HEK293 (cell line): ENCODE results near the gene TFPT.

Source experiments
- CTCF ChIA-PET: fragments of 350-600 bp; formaldehyde crosslinking; extraction: SDS; loops from one replicate; lab custom pipeline; 2021; ENCODE audit warnings: antibody characterized with exemption; lab: Yijun Ruan, JAX
- POLR2A ChIA-PET: fragments of 300-600 bp; formaldehyde crosslinking; extraction: SDS; loops from one replicate; lab custom pipeline; 2020; ENCODE audit warnings: antibody characterized with exemption, inconsistent platforms; lab: Yijun Ruan, JAX
- H3K27ac ChIP-seq: fragments of 200-500 bp; sonication (Bioruptor generic); 2 replicates; pipeline ENCODE4 v1.5.1; 2014; ENCODE audit warnings: low read depth, low read length, control low read depth, inconsistent platforms; ENCODE audit errors: extremely low read depth
- H3K36me3 ChIP-seq, 2 experiments: fragments of 200-500 bp in 1 of 2; sonication (Bioruptor generic) in 1 of 2; 1 replicate in 1 of 2; 2 replicates in 1 of 2; pipeline ENCODE4 v1.5.1; 2014 to 2017; ENCODE audit warnings: inconsistent platforms in 2 of 2, low read length in 2 of 2; ENCODE audit not compliant: control insufficient read depth in 2 of 2, insufficient read depth in 1 of 2
- H3K4me1 ChIP-seq: fragments of 200-500 bp; sonication (Bioruptor generic); 2 replicates; pipeline ENCODE4 v1.5.1; 2014; ENCODE audit warnings: mild to moderate bottlenecking, low read length, inconsistent platforms; ENCODE audit not compliant: control insufficient read depth, insufficient read depth
- H3K4me3 ChIP-seq: 2 replicates; pipeline ENCODE4 v1.5.1; 2011; ENCODE audit warnings: low read depth, mild to moderate bottlenecking, control low read depth, low read length, moderate library complexity
- H3K9me3 ChIP-seq: fragments of 200-500 bp; sonication (Bioruptor generic); 2 replicates; pipeline ENCODE4 v1.5.1; 2014; ENCODE audit warnings: low read depth, low read length, inconsistent platforms; ENCODE audit not compliant: control insufficient read depth, insufficient read depth
- AEBP2 ChIP-seq: fragments of 450-650 bp; formaldehyde crosslinking; IDR thresholded peaks from 2 replicates; pipeline ENCODE4 v1.5.1; 2016; ENCODE audit warnings: missing biosample characterization, missing genetic modification characterization, borderline replicate concordance
- GFI1B ChIP-seq: fragments of 450-650 bp; formaldehyde crosslinking; IDR thresholded peaks from 2 replicates; pipeline ENCODE4 v1.5.1; 2016; ENCODE audit warnings: missing biosample characterization, missing genetic modification characterization
- GLIS1 ChIP-seq: fragments of 450-650 bp; formaldehyde crosslinking; IDR thresholded peaks from 2 replicates; pipeline ENCODE4 v1.5.1; 2016; ENCODE audit warnings: missing biosample characterization, missing genetic modification characterization
- KLF16 ChIP-seq: fragments of 450-650 bp; formaldehyde crosslinking; IDR thresholded peaks from 2 replicates; pipeline ENCODE4 v1.5.1; 2017; ENCODE audit warnings: missing biosample characterization, missing genetic modification characterization
- MYNN ChIP-seq: fragments of 450-650 bp; formaldehyde crosslinking; IDR thresholded peaks from 2 replicates; pipeline ENCODE4 v1.5.1; 2016; ENCODE audit warnings: missing biosample characterization, missing genetic modification characterization, borderline replicate concordance
- OVOL3 ChIP-seq: fragments of 450-650 bp; formaldehyde crosslinking; IDR thresholded peaks from 2 replicates; pipeline ENCODE4 v1.5.1; 2016; ENCODE audit warnings: missing biosample characterization, missing genetic modification characterization
- PRDM2 ChIP-seq: fragments of 450-650 bp; formaldehyde crosslinking; IDR thresholded peaks from 2 replicates; pipeline ENCODE4 v1.5.1; 2016; ENCODE audit warnings: missing biosample characterization, missing genetic modification characterization, borderline replicate concordance
- SP7 ChIP-seq: fragments of 450-650 bp; formaldehyde crosslinking; IDR thresholded peaks from 2 replicates; pipeline ENCODE4 v1.5.1; 2016; ENCODE audit warnings: missing biosample characterization, missing genetic modification characterization
- ZBTB44 ChIP-seq: fragments of 450-650 bp; IDR thresholded peaks from 2 replicates; pipeline ENCODE4 v1.5.1; 2018; ENCODE audit warnings: missing biosample characterization, mild to moderate bottlenecking, missing genetic modification characterization
- ZNF404 ChIP-seq: fragments of 450-650 bp; formaldehyde crosslinking; IDR thresholded peaks from 2 replicates; pipeline ENCODE4 v1.5.1; 2017; ENCODE audit warnings: missing biosample characterization, missing genetic modification characterization
- ZNF426 ChIP-seq: fragments of 450-650 bp; formaldehyde crosslinking; IDR thresholded peaks from 2 replicates; pipeline ENCODE4 v1.5.1; 2017; ENCODE audit warnings: missing biosample characterization, missing genetic modification characterization, mild to moderate bottlenecking, inconsistent platforms, moderate library complexity
- ZNF701 ChIP-seq: fragments of 450-650 bp; formaldehyde crosslinking; IDR thresholded peaks from 2 replicates; pipeline ENCODE4 v1.5.1; 2016; ENCODE audit warnings: missing biosample characterization, missing genetic modification characterization
- ZNF707 ChIP-seq: fragments of 450-650 bp; formaldehyde crosslinking; IDR thresholded peaks from 2 replicates; pipeline ENCODE4 v1.5.1; 2016; ENCODE audit warnings: missing biosample characterization, missing genetic modification characterization
- ZNF830 ChIP-seq: fragments of 450-650 bp; IDR thresholded peaks from 2 replicates; pipeline ENCODE4 v1.5.0; 2018; ENCODE audit warnings: missing biosample characterization, missing genetic modification characterization, low read depth, mild to moderate bottlenecking, moderate library complexity
- ZNF837 ChIP-seq: fragments of 450-650 bp; formaldehyde crosslinking; IDR thresholded peaks from 2 replicates; pipeline ENCODE4 v1.5.1; 2016; ENCODE audit warnings: missing biosample characterization, missing genetic modification characterization
- TF ChIP-seq, protein P1 (sequence below): fragments of 450-650 bp; formaldehyde crosslinking; IDR thresholded peaks from 2 replicates; pipeline ENCODE4 v1.5.1; 2016; ENCODE audit warnings: missing biosample characterization, missing genetic modification characterization
- TF ChIP-seq, protein P2 (sequence below): fragments of 450-650 bp; formaldehyde crosslinking; IDR thresholded peaks from 2 replicates; pipeline ENCODE4 v1.5.1; 2016; ENCODE audit warnings: missing biosample characterization, missing genetic modification characterization

TFPT gene

GRCh38 chr19:54105796-54106195, 9.7 kb downstream of the TFPT start:
- Histone ChIP-seq H3K4me3 (no peak overlapping the region), H3K36me3 (peaks cover 55 to 62% of the 10 kb centered on the region in 2 experiments), H3K27ac (0 out of 2 replicates have a peak overlapping the region, but pooled peaks have one; percentile 9), H3K9me3 (no peaks in the 10 kb centered on the region), H3K4me1 (peaks cover 2% of the 10 kb centered on the region; the same call in 1 of the 2 replicates)
- POLR2A ChIA-PET: interaction anchor here (2.1 kb wide), 1 partner anchor 10 kb away, joined by 12 read pairs; the partner anchor contains the start of genes PRPF31 and TFPT
- CTCF ChIA-PET: no interaction called here
- no peak for TF ChIP-seq ZNF707 (tag by site-specific recombination)
- no peak for TF ChIP-seq ZNF837 (tag by site-specific recombination)
- no peak for TF ChIP-seq GFI1B (tag by site-specific recombination)
- TF ChIP-seq ZNF701 (tag by site-specific recombination): no peak
- TF ChIP-seq PRDM2: no peak
- TF ChIP-seq ZNF404 (tag by site-specific recombination): no peak

DNA sequence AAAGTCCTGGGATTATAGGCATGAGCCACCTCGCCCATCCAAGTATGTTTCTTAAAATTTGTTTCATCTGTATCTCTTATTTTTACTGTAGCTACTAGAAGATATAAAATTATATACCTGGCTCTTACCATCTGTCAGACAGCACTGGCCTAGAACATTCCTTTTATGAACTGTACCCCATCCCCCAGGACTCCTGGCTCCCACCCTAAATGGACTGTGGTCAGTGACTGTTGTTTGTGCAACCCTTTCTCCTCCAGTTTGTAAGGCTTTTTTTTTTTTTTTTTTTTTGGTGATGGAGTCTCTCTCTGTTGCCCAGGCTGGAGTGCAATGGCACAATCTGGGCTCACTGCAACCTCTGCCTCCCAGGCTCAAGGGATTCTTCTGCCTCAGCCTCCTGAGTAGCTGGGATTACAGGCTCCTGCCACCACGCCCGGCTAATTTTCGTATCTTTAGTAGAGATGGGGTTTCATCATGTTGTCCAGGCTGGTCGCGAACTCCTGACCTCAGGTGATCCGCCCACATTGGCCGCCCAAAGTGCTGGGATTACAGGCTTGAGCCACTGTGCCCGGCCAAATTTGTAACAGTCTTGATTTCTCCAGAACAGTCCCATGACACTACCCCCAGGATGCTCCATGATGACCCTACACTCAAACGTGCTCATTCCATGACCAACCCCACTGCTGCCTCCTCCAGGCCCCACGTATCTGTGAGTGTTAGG, 10.3 kb downstream of the TFPT start:
- no peaks in the 10 kb centered on the region for H3K9me3 ChIP-seq
- ChIA-PET POLR2A (interaction anchor here (0.7 kb wide), 1 partner anchor 8 kb away, joined by 3 read pairs; no protein-coding TSS in a partner anchor), CTCF (interaction anchor here (0.7 kb wide), 1 partner anchor 158 kb away, joined by 3 read pairs; no protein-coding TSS in a partner anchor)
- TF ChIP-seq KLF16 (tag by site-specific recombination): no peak
- no peak for TF ChIP-seq OVOL3 (tag by site-specific recombination)
- TF ChIP-seq GLIS1: no peak
- TF ChIP-seq SP7 (tag by site-specific recombination): no peak
- H3K4me3 ChIP-seq: no peak overlapping the region
- peaks cover 49 to 55% of the 10 kb centered on the region in 2 experiments for H3K36me3 ChIP-seq
- H3K4me1 ChIP-seq: peaks cover 2% of the 10 kb centered on the region; the same call in 1 of the 2 replicates
- 0 out of 2 replicates have a peak overlapping the region, but pooled peaks have one; percentile 9 for H3K27ac ChIP-seq

- peak within 1 kb of the TSS; percentile 97 for H3K4me3 ChIP-seq
- peak within 1 kb of the TSS; percentile 63; the same call in 1 of the 2 replicates for H3K27ac ChIP-seq
- CTCF ChIA-PET: interaction anchor here (0.6 to 0.7 kb wide), 2 partner anchors 74 to 166 kb away, joined by 3 read pairs; no protein-coding TSS in a partner anchor
- peaks cover 23 to 35% of the 10 kb centered on the region in 2 experiments for H3K36me3 ChIP-seq
- H3K9me3 ChIP-seq: no peaks in the 10 kb centered on the region
- POLR2A ChIA-PET: interaction anchor here (1.0 to 2.8 kb wide), 3 partner anchors 12 to 224 kb away, joined by 3 to 29 read pairs (median 12); partner anchors contain the start of genes CNOT3, PRPF31 and TFPT
- peaks cover 2% of the 10 kb centered on the region; the same call in 1 of the 2 replicates for H3K4me1 ChIP-seq
- TF ChIP-seq ZNF830 (tag by site-specific recombination): no peak
- TF ChIP-seq AEBP2: no peak
- TF ChIP-seq MYNN: no peak
- TF ChIP-seq ZBTB44 (tag by site-specific recombination): no peak
- TF ChIP-seq, protein P1, sequence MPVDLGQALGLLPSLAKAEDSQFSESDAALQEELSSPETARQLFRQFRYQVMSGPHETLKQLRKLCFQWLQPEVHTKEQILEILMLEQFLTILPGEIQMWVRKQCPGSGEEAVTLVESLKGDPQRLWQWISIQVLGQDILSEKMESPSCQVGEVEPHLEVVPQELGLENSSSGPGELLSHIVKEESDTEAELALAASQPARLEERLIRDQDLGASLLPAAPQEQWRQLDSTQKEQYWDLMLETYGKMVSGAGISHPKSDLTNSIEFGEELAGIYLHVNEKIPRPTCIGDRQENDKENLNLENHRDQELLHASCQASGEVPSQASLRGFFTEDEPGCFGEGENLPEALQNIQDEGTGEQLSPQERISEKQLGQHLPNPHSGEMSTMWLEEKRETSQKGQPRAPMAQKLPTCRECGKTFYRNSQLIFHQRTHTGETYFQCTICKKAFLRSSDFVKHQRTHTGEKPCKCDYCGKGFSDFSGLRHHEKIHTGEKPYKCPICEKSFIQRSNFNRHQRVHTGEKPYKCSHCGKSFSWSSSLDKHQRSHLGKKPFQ (tag by site-specific recombination): no peak
- TF ChIP-seq ZNF426: no peak
- TF ChIP-seq ZNF707 (tag by site-specific recombination): no peak
- TF ChIP-seq, protein P2, sequence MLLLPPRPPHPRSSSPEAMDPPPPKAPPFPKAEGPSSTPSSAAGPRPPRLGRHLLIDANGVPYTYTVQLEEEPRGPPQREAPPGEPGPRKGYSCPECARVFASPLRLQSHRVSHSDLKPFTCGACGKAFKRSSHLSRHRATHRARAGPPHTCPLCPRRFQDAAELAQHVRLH (tag by site-specific recombination): peak; percentile 91
These were observed 12.9 kb downstream of the TFPT start, which contains the start of gene NDUFA3 for GRCh38 chr19:54102421-54103169. TSS of gene NDUFA3 (plus strand) at chr19:54102855. CDS start at chr19:54102879, 24 bp downstream.
